ENCODE data around the gene SLC30A9.

Gene SLC30A9

GRCh38 chr4:42050516-42051249 is 60.4 kb downstream of the SLC30A9 start:
- no peak overlapping the region for H3K4me3 ChIP-seq (ENCODE audit: low read length)
- no peak for DNase-seq (ENCODE audit: low read depth)
- no peak for TF ChIP-seq CTCF (IDR thresholded peaks at IDR 0.05; ENCODE audit: insufficient read depth, low read depth, low read length, missing control alignments)

DNA sequence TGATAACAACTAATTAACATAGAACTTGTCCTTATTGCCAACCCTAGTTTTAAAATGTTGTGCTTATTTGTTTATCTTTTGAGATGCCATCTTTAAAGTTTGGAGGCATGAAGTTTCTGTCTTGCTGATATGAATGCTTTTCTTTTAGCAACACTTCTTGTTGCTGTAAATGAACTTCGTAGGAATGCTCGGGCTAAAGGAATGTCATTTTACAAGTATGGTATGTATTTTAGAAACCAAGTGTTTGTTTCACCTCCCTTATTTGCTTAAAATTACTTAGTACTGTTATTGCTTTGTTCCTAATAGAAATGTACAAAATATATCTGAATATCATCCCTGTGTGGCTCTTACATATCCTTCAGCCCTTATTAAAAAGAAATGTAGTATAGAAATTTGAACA is 76.1 kb downstream of the SLC30A9 start:
- no peak for DNase-seq (ENCODE audit: low read depth)
- no peak overlapping the region for H3K4me3 ChIP-seq (ENCODE audit: low read length)
- TF ChIP-seq CTCF (IDR thresholded peaks at IDR 0.05; ENCODE audit: insufficient read depth, low read depth, low read length, missing control alignments), result no peak

DNA sequence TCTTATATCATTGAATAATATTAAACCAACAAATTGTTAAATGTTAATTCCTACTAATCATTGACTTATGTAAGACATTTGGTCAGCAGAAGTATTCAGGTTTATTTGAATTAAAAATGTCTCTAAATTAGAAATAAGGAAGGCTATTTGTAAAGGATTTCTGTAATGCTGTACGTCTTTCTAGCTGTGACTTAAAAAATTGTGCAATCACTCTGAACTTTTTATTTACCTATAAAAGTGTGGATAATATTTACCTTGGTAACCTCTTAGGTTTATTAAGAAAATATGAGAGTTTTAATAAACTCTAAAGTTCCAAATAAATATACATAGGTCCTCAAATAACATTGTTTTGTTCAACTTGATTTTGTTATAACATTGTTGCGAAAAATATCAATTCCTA is 76.9 kb downstream of the SLC30A9 start:
- H3K4me3 ChIP-seq (ENCODE audit: low read length), result no peak overlapping the region
- no peak for DNase-seq (ENCODE audit: low read depth)
- TF ChIP-seq CTCF (IDR thresholded peaks at IDR 0.05; ENCODE audit: insufficient read depth, low read depth, low read length, missing control alignments), result no peak

DNA sequence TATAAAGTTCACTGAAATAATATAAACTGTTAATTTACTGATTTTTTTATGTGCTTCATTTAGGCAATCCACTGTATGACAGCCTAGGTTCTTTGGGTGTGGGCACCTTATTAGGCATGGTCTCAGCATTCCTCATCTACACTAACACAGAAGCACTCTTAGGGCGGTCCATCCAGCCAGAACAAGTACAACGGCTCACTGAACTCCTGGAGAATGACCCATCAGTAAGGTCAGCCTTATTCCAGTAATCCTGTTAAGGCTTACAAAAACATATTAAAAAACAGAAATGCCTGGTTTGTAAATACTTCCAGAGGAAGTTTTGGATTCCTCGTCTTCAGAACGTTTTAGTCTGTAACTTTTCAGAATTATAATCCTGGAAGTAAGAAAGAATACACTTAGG is 80.1 kb downstream of the SLC30A9 start:
- H3K4me3 ChIP-seq (ENCODE audit: low read length), result no peak overlapping the region
- DNase-seq (ENCODE audit: low read depth), result no peak
- TF ChIP-seq CTCF (IDR thresholded peaks at IDR 0.05; ENCODE audit: insufficient read depth, low read depth, low read length, missing control alignments), result no peak

GRCh38 chr4:42074294-42074693 is 84.0 kb downstream of the SLC30A9 start:
- H3K4me3 ChIP-seq (ENCODE audit: low read length), result no peak overlapping the region
- DNase-seq (ENCODE audit: low read depth), result no peak
- TF ChIP-seq CTCF (IDR thresholded peaks at IDR 0.05; ENCODE audit: insufficient read depth, low read depth, low read length, missing control alignments), result no peak

DNA sequence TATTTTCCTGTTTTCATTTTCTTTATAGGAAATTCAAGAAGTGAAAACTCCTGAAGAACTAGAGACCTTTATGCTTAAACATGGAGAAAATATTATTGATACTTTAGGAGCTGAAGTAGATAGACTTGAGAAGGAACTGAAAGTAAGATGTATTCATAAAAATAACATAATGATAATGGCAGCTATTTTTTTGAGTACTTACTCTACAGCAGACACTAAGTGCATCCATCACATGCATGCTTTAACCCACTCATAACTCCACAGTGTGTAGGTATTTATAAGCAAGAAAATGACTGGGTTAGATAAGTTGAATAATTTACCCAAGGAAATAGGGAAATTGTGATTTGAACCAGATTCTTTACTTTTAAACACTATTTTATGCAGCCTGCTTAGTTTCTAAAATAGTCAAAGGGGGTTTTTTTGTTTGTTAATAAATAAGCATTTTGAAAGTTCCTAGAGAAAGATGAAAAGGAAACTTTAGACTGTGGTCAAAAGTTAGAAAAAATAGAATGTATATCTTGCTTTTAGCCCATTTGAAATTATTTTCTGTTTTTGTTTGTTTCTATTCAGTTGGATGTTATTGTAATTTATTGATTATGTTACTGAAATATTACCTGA is 88.0 kb downstream of the SLC30A9 start:
- no peak overlapping the region for H3K4me3 ChIP-seq (ENCODE audit: low read length)
- no peak for TF ChIP-seq CTCF (IDR thresholded peaks at IDR 0.05; ENCODE audit: insufficient read depth, low read depth, low read length, missing control alignments)
- no peak for DNase-seq (ENCODE audit: low read depth)

- DNase-seq (ENCODE audit: low read depth), result no peak
- no peak overlapping the region for H3K4me3 ChIP-seq (ENCODE audit: low read length)
- no peak for TF ChIP-seq CTCF (IDR thresholded peaks at IDR 0.05; ENCODE audit: insufficient read depth, low read depth, low read length, missing control alignments)
Observed at GRCh38 chr4:42080306-42080705, 90.0 kb downstream of the SLC30A9 start.
